Retinal pigment epithelial cell (primary cell): ENCODE data around the gene NUP50.

Experiments
- DNase-seq: peaks from one replicate; pipeline ENCODE4 v3.0.0-alpha.2; 2010; ENCODE audit warnings: low read depth
- H3K4me3 ChIP-seq: 2 replicates; pipeline ENCODE4 v1.5.1; 2011; ENCODE audit warnings: mild to moderate bottlenecking, low read length, control low read depth, moderate library complexity
- CTCF ChIP-seq: conservative IDR thresholded peaks from 2 replicates; pipeline ENCODE4 v1.5.1; 2011; ENCODE audit warnings: low read depth, low read length, control low read depth, inconsistent platforms

Gene NUP50

GRCh38 chr22:45195616-45196015 lies 31.9 kb downstream of the NUP50 start:
- DNase-seq, result no peak
- H3K4me3 ChIP-seq, result no peak overlapping the region
- TF ChIP-seq CTCF, result no peak

DNA sequence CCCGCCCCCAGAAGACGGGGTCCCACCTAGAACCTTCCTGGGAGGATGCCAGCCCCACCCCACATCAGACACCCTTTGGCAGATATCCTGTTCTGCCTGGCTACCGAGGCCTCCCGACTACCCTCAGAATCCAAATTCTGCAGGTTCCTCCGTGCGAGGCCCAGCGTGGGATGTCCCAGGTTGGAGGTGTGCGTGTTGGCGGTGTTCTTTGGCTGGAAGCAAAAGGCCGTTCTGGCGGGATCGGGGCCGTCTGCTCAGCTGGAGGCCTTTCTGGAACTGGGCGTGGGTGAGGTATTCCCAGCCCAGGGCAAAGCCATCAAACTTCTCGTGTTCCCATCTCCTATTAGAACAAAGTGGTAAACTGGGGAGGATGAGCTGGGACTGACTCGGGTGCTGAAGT lies 32.6 kb downstream of the NUP50 start:
- H3K4me3 ChIP-seq, result no peak overlapping the region
- no peak for DNase-seq
- TF ChIP-seq CTCF, result no peak

- no peak overlapping the region for H3K4me3 ChIP-seq
- TF ChIP-seq CTCF, result no peak
- DNase-seq, result no peak
These were observed 33.3 kb downstream of the NUP50 start for GRCh38 chr22:45196926-45197605.

- DNase-seq, result no peak
- TF ChIP-seq CTCF, result no peak
- H3K4me3 ChIP-seq, result no peak overlapping the region
These were observed 34.1 kb downstream of the NUP50 start for GRCh38 chr22:45197606-45198462.

GRCh38 chr22:45198463-45198795 lies 34.7 kb downstream of the NUP50 start:
- DNase-seq, result no peak
- no peak for TF ChIP-seq CTCF

GRCh38 chr22:45199723-45200122 lies 36.0 kb downstream of the NUP50 start:
- TF ChIP-seq CTCF, result no peak
- DNase-seq, result no peak
- no peak overlapping the region for H3K4me3 ChIP-seq

More at GRCh38 chr22:45198463-45198795, 34.7 kb downstream of the NUP50 start:
- H3K4me3 ChIP-seq, result no peak overlapping the region

GRCh38 chr22:45200230-45200629 lies 36.5 kb downstream of the NUP50 start:
- no peak for DNase-seq
- H3K4me3 ChIP-seq, result no peak overlapping the region
- no peak for TF ChIP-seq CTCF
